ENCODE data around the gene TM6SF1.

DNA sequence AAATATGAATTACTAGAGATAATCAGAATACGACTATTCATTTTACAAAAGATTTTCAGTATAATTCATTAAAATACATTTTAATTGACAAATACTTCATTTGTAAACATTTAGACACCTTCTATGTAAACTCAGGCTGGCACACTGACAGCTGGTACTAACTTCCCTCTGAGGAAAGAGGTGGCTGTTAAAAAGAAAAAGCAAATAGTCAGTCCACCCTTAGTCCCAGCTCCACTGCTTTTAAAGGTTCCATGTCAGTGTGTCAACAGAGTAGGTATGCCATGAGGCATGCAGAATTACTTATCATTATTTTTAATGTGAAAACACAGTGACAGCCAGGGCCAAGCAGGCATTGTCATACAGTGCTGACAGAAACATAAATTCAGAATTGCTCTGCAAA, 16.1 kb downstream of the TM6SF1 start:
- TF ChIP-seq EZH2 (IDR thresholded peaks at IDR 0.05; ENCODE audit: insufficient read depth, poor library complexity, severe bottlenecking) (no peak), EZH2phosphoT487 (IDR thresholded peaks at IDR 0.05; ENCODE audit: insufficient read depth, low read depth) (no peak)
